Dendritic cell treated with granulocyte-macrophage colony-stimulating factor and Interleukin-4, amounts not matched to agents 40 ng/mL and 50 ng/mL, for 4 days (primary cell): ENCODE results near the gene EPHB6.

Experiments used
- H3K27ac Mint-ChIP-seq: one replicate; pipeline ENCODE4 v1.8.0; 2022; ENCODE audit warnings: mild to moderate bottlenecking, mixed read lengths
- H3K27me3 Mint-ChIP-seq: one replicate; pipeline ENCODE4 v1.8.0; 2022; ENCODE audit warnings: mild to moderate bottlenecking, mixed read lengths
- H3K36me3 Mint-ChIP-seq: one replicate; pipeline ENCODE4 v1.8.0; 2022; ENCODE audit warnings: low read depth, mixed read lengths
- H3K4me1 Mint-ChIP-seq: one replicate; pipeline ENCODE4 v1.8.0; 2022; ENCODE audit warnings: low read depth, mixed read lengths
- H3K4me3 Mint-ChIP-seq: one replicate; pipeline ENCODE4 v1.8.0; 2022; ENCODE audit warnings: mild to moderate bottlenecking, moderate library complexity, mixed read lengths
- H3K9me3 Mint-ChIP-seq: one replicate; pipeline ENCODE4 v1.8.0; 2022; ENCODE audit warnings: mixed read lengths
- intact Hi-C: fragments of 100-400 bp; cut with micrococcal nuclease; formaldehyde crosslinking; loops from one replicate; pipeline ENCODE4 v1.15.0; 2022

Gene EPHB6, protein sequence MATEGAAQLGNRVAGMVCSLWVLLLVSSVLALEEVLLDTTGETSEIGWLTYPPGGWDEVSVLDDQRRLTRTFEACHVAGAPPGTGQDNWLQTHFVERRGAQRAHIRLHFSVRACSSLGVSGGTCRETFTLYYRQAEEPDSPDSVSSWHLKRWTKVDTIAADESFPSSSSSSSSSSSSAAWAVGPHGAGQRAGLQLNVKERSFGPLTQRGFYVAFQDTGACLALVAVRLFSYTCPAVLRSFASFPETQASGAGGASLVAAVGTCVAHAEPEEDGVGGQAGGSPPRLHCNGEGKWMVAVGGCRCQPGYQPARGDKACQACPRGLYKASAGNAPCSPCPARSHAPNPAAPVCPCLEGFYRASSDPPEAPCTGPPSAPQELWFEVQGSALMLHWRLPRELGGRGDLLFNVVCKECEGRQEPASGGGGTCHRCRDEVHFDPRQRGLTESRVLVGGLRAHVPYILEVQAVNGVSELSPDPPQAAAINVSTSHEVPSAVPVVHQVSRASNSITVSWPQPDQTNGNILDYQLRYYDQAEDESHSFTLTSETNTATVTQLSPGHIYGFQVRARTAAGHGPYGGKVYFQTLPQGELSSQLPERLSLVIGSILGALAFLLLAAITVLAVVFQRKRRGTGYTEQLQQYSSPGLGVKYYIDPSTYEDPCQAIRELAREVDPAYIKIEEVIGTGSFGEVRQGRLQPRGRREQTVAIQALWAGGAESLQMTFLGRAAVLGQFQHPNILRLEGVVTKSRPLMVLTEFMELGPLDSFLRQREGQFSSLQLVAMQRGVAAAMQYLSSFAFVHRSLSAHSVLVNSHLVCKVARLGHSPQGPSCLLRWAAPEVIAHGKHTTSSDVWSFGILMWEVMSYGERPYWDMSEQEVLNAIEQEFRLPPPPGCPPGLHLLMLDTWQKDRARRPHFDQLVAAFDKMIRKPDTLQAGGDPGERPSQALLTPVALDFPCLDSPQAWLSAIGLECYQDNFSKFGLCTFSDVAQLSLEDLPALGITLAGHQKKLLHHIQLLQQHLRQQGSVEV

DNA sequence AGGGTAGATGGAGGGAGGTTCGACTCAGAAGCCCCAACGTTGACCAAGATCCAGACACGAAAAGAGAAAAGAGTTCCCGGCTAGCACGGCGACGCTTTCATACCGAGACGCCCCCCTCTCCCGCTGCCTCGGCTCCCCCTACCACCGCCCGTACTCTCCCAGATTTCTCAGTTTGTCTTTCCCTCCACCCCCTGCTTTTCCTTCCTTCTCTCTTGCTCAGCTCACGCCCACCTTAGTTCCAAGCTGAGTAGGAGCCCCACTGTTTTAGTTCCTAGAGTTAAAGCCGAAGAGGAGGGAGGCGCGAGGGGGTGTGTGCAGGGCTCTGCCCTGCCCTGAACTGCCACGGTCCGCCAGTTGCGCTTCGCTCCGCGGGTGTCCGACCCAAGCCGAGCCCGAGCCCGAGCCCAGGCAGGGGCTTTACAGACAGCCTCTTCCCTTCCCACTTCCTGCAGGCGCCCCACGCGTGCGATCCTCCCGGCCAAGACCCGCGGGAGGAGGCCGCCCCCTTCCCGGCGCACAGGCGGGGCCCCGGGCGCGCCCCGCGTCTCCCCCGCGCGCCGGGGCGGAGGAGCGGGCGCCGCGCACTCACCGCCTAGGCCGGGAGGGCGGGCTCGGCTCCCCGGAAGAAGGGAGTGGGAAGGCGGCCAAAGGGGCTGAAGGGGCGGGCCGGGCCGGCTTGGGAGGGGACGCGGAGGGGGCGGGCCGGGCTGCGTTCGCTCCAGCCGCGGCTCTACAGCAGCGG is at the start of gene EPHB6:
Gene EPHB6 (plus strand): TSS at position 705 of the 742 bp plus-strand sequence. CDS start 8,152 bp downstream, outside the sequence.
- H3K9me3 Mint-ChIP-seq, result no peaks in the 10 kb centered on the region
- peak within 1 kb of the TSS; percentile 88 for H3K27ac Mint-ChIP-seq
- H3K36me3 Mint-ChIP-seq, result peaks cover 9% of the 10 kb centered on the region
- H3K4me3 Mint-ChIP-seq, result peak within 1 kb of the TSS; percentile 84
- peaks cover 8% of the 10 kb centered on the region for H3K27me3 Mint-ChIP-seq
- peaks cover 28% of the 10 kb centered on the region for H3K4me1 Mint-ChIP-seq
- intact Hi-C loops, result loop anchor here (1.0 to 10.0 kb wide), 2 partner anchors 148 to 360 kb away; no protein-coding TSS in a partner anchor

DNA sequence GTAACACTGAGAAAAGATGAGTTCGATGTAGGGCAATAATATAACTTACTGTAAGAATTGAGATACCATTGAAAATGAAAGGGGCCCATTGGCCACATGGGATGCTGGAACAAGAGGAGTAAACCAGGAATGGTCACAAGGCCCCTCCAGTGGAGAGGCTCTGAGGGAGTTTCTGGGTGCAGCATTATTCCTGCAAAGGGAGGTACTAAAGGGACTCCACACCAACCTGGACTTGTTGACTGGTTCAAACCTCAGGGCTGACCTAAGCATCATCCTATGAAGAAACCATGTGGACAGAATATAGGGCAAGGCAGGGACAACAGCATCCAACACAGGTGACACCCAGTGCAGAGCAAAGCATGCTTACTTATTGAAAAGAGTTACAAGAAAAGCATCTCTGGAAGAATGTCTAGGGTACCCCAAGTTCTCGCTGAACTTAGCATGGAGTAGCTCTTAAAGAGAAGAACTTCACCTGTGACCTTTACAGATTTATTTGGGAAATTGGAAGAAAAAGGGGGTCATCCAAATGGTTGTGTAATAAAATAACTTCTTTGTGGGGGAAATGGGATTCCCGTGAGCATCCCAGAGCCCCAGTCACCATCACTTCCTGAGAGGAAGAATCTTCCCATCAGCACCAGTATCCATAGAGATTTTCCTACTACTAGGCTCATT is 49.4 kb upstream of the EPHB6 start:
- intact Hi-C loops, result no loop called here
- H3K27ac Mint-ChIP-seq, result no peak overlapping the region

DNA sequence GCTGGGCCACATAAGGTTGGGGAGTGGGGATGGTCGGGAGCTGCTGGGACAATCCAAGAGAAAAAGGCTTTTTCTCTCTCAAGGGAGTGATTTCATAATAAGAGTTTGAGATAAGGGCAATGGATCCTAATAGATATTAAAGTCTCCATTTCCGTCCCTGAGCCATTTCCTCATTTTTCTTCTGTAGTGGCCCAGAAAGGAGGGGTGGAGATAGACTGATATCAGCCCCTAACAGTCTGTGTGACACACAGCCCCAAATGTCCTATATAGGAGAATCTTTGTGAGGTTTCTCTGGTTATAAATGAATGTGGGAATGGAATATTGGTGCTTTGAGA is 48.9 kb upstream of the EPHB6 start:
- Mint-ChIP-seq H3K27me3 (peaks cover 28% of the 10 kb centered on the region), H3K9me3 (no peaks in the 10 kb centered on the region), H3K4me1 (no peaks in the 10 kb centered on the region), H3K36me3 (no peaks in the 10 kb centered on the region), H3K4me3 (no peak overlapping the region), H3K27ac (no peak overlapping the region)
- intact Hi-C loops, result no loop called here

More for the DNA sequence above, 49.4 kb upstream of the EPHB6 start:
- Mint-ChIP-seq H3K4me3 (no peak overlapping the region), H3K4me1 (no peaks in the 10 kb centered on the region), H3K9me3 (no peaks in the 10 kb centered on the region), H3K27me3 (peaks cover 30% of the 10 kb centered on the region), H3K36me3 (no peaks in the 10 kb centered on the region)

- Mint-ChIP-seq H3K4me3 (no peak overlapping the region), H3K36me3 (no peaks in the 10 kb centered on the region), H3K4me1 (no peaks in the 10 kb centered on the region), H3K27ac (no peak overlapping the region), H3K9me3 (no peaks in the 10 kb centered on the region), H3K27me3 (peaks cover 29% of the 10 kb centered on the region)
- intact Hi-C loops, result no loop called here
These were observed 47.9 kb upstream of the EPHB6 start for GRCh38 chr7:142806957-142807356.

- no peak overlapping the region for H3K27ac Mint-ChIP-seq
- no peaks in the 10 kb centered on the region for H3K36me3 Mint-ChIP-seq
- intact Hi-C loops, result no loop called here
- H3K9me3 Mint-ChIP-seq, result no peaks in the 10 kb centered on the region
- H3K4me1 Mint-ChIP-seq, result no peaks in the 10 kb centered on the region
- no peak overlapping the region for H3K4me3 Mint-ChIP-seq
- peaks cover 32% of the 10 kb centered on the region for H3K27me3 Mint-ChIP-seq
These were observed 46.9 kb upstream of the EPHB6 start for GRCh38 chr7:142807855-142808460.

GRCh38 chr7:142808461-142808801 is 46.4 kb upstream of the EPHB6 start:
- no peaks in the 10 kb centered on the region for H3K9me3 Mint-ChIP-seq
- H3K27me3 Mint-ChIP-seq, result peaks cover 31% of the 10 kb centered on the region
- H3K4me1 Mint-ChIP-seq, result no peaks in the 10 kb centered on the region
- intact Hi-C loops, result no loop called here
- no peak overlapping the region for H3K4me3 Mint-ChIP-seq
- H3K36me3 Mint-ChIP-seq, result no peaks in the 10 kb centered on the region
- no peak overlapping the region for H3K27ac Mint-ChIP-seq

DNA sequence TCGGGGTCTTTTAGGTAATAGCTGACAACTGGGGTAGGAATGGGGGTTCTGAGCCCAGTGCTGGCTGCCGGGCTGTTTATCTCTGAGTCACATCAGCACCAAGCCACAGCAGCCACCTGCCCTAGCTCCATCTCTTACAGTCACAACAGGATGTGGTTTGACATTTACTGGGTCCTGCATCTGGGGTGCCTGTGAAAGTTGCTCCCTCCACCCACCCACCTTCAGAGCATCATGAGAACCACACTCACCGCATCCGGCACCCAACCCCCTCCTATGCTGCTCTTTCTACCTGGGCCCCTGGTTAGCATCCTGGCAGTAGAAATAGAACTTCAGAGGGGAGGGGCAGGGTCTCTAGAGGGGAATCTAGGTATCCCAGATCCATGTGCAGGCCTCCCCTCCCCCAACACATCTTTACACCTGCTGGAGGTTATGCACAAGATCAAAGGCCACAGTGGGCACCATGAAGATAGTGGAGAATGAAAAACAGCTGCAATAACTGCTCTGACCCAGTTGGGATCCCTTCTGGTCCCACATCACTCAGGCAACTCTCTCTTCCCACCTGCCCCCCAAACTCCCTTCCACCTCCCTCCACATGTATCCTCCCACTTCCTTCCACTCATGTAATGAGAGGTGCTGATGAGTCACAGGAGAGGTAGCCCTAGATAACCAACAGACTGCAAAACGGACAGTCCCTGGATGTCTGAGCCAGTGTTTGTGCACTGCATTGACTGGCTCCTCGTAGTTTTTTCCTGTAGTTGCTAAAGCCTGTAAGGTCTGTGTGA is 45.9 kb upstream of the EPHB6 start:
- H3K9me3 Mint-ChIP-seq, result no peaks in the 10 kb centered on the region
- no peaks in the 10 kb centered on the region for H3K36me3 Mint-ChIP-seq
- intact Hi-C loops, result no loop called here
- peaks cover 31% of the 10 kb centered on the region for H3K27me3 Mint-ChIP-seq
- no peaks in the 10 kb centered on the region for H3K4me1 Mint-ChIP-seq
- H3K27ac Mint-ChIP-seq, result no peak overlapping the region
- no peak overlapping the region for H3K4me3 Mint-ChIP-seq

- H3K9me3 Mint-ChIP-seq, result no peaks in the 10 kb centered on the region
- H3K4me3 Mint-ChIP-seq, result no peak overlapping the region
- intact Hi-C loops, result loop anchor here (5.0 to 10.0 kb wide), 2 partner anchors 157 to 275 kb away; no protein-coding TSS in a partner anchor
- H3K4me1 Mint-ChIP-seq, result no peaks in the 10 kb centered on the region
- peaks cover 29% of the 10 kb centered on the region for H3K27me3 Mint-ChIP-seq
- H3K36me3 Mint-ChIP-seq, result no peaks in the 10 kb centered on the region
- H3K27ac Mint-ChIP-seq, result no peak overlapping the region
These were observed 45.2 kb upstream of the EPHB6 start for GRCh38 chr7:142809671-142810070.

GRCh38 chr7:142811154-142811737 is 43.6 kb upstream of the EPHB6 start:
- Mint-ChIP-seq H3K4me3 (no peak overlapping the region), H3K27ac (no peak overlapping the region), H3K4me1 (no peaks in the 10 kb centered on the region), H3K27me3 (peaks cover 31% of the 10 kb centered on the region), H3K9me3 (no peaks in the 10 kb centered on the region), H3K36me3 (no peaks in the 10 kb centered on the region)
- intact Hi-C loops, result loop anchor here (1.0 to 10.0 kb wide), 3 partner anchors 159 to 276 kb away; no protein-coding TSS in a partner anchor

DNA sequence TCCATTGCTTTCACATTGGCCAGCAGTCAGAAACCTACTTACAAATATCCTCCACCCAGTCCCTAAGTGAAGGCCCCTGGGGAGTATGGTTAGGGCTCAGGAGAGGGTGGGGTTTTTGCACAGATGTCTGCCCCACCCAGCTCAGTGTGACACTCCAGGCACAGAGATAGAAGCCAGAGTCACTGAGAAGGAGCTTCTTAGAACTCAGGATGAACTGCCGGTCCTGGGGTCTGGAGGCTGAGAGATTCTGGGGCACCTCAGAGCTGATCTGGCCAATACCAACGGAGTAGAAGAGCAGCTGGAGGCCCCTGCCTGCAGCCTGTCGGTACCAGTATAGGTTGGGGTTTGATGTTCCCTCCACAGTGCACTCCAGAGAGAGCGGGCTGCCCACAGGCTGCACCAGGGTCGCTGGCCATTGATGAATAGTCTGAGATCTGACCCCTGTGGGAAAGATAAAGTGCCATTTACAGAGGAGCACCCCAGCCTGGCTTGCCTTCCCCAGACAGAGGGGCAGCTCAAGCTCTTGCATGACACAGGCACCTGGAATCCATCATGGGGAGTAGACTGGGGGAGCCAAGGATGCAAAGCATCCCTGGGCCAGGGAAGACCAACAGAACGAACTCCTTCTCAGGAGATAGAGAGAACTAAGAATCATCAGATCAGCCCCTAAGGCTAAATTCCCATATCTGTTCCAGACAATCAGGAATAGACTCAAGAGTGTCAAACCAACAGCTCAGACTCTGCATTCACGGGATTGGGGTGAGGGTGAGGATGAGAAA is 42.2 kb upstream of the EPHB6 start:
- Mint-ChIP-seq H3K4me3 (no peak overlapping the region), H3K4me1 (no peaks in the 10 kb centered on the region), H3K9me3 (no peaks in the 10 kb centered on the region), H3K27ac (no peak overlapping the region), H3K36me3 (no peaks in the 10 kb centered on the region), H3K27me3 (peaks cover 28% of the 10 kb centered on the region)
- intact Hi-C loops, result loop anchor here (5.0 to 10.0 kb wide), 2 partner anchors 160 to 278 kb away; no protein-coding TSS in a partner anchor

DNA sequence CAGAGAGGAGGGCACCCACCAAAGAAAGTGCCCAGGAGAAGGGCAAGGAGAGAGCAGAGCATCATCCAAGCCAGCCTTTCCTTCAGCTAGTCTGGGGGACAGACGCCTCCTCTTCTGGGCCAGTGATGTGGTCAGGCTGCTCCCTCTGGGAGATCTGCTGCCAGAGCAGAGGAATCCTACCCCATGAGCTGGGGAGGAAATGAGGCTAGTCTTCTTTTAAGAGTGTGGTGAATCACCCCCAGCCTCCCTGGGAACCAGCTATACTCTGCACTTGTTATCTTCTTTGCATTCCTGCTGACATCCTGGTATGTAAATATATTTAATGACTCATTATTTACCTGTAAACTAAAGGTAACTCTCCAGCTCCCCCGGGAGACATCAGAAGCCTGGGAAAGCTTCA is 41.6 kb upstream of the EPHB6 start:
- intact Hi-C loops, result loop anchor here (5.0 to 10.0 kb wide), 2 partner anchors 161 to 278 kb away; no protein-coding TSS in a partner anchor
- no peaks in the 10 kb centered on the region for H3K9me3 Mint-ChIP-seq
- H3K4me1 Mint-ChIP-seq, result no peaks in the 10 kb centered on the region
- H3K27ac Mint-ChIP-seq, result no peak overlapping the region
- peaks cover 23% of the 10 kb centered on the region for H3K27me3 Mint-ChIP-seq
- H3K4me3 Mint-ChIP-seq, result no peak overlapping the region
- H3K36me3 Mint-ChIP-seq, result no peaks in the 10 kb centered on the region
